GM21576 (cell line): ENCODE data around the gene FBXO31.
"Not testable (repeated sequence)": the region's sequence is repeated elsewhere in the genome, so short reads cannot be mapped to it uniquely, and the experiment has no call there.

Experiments used
- ATAC-seq: cut with Tn5 transposase; IDR thresholded peaks from one replicate; pipeline ENCODE4 v1.9.1; 2021; ENCODE audit warnings: mild to moderate bottlenecking, moderate library complexity; ENCODE audit not compliant: unreplicated experiment

Gene FBXO31

DNA sequence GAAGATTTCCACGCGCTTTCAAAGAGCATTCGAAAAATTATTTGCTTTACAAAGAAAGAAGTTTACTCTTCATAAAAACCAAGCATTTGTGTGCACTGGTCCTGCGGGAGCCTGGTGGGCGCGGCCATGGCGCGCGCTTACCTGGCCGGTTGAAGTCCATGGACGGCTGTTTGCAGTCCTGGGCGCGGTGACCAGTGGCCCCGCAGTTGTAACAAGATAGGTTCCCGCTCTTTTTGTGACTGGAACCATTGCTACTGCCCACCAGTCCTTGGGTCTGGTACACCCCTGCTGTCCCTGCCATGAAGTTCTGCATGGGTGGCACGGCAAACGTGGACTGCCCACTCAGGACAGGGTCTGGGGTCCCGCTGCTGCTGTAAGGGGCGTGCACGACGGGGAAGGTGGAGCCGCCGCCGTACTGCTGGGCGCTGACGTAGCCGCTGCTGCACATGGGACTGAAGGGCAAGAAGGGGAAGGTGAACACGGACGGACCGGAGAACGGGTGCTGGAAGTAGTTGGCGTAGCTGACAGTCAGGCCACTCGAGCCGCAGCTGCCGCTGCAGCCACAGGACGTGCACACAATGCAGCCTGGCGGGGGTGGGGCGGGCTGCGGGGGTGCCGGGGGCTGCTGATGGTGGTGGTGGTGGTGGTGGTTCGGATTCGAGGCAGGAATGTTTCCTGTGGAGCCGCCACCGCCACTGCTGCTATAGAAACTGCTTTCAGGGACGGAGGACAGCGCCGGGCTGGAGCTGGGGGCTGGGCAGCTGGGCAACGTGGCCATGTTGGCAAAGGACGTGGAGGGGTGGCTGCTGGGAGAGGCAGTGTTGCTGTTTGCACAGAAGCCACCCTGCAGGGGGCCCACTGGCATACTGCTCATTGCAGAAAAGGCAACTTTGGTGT lies 28.0 kb upstream of the FBXO31 start:
- ATAC-seq = no peak

DNA sequence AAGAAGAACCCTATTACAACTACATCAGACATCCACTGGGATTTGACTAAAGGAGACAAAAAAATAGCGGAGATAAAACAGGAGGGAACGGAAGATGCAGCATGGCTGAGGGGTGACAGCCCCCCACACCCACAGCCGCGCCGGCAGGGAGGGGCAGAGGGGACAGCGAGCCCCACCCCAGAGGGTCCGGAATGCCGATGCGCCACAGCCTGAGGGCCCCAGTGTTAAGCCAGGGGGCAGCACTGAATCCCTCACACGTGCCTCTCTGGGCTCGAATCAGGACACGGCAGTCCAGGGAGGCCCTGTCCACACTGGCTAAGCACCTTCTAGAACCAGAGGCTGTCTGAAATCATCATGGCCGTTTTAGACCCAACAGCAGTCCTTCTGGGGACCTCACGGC lies 27.4 kb upstream of the FBXO31 start:
- ATAC-seq = no peak

DNA sequence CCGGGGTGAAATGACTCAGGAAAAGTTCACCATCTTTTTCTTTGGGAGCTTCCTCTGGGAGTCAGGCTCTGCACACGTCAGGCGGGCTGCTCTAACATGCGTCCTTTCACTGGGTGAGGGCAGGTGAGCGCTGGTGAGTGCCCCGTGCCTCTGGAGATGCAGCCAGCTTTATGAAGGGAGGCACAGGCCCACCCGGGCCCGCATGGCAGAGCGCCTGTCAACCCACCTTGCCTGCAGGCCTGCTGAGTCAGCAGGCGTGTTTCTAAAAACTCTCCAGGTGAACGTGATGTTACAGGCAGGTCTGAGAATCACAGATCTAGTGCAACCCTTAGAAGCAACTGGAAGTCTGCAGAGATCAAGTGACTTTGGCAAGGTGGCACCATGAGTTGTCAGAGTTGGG lies 27.0 kb upstream of the FBXO31 start:
- ATAC-seq = no peak

DNA sequence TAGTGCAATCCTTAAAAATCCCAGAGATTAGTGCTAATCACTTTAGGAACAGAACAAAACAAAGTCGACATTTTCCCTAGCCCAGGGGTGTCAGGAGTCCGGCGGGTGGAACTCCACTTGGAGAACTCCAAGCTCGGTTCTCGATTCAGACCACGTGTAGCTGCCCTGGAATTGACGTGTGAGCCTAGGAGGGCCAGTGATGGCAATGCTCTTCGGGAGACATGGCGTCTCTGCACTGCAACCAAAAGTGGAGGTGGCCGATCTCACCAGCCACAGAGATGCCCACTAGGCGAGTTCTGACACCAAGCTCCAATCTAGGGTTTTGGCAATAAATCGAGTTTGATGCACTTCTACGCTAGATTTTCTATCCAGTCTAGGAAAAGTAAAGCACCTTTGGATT lies 26.2 kb upstream of the FBXO31 start:
- no peak for ATAC-seq

DNA sequence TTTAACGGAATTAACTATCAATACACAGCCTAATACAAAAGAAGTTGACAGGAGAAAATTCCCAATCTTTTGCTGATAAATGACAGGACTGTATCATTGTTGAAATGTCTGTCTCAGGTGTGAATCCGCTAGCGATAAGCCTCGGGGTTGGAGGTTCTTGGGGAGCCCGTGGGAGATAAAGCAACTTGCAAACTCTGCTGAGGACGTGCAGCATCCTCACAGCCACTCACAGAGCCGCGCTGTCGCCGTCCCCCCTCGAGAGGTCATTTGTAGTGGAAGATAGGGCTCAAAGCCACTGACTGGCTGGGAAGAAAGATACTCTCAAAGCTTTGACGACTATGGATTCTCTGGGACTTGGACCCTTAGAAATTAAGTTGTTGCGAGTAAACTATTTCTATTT lies 25.6 kb upstream of the FBXO31 start:
- ATAC-seq = no peak

DNA sequence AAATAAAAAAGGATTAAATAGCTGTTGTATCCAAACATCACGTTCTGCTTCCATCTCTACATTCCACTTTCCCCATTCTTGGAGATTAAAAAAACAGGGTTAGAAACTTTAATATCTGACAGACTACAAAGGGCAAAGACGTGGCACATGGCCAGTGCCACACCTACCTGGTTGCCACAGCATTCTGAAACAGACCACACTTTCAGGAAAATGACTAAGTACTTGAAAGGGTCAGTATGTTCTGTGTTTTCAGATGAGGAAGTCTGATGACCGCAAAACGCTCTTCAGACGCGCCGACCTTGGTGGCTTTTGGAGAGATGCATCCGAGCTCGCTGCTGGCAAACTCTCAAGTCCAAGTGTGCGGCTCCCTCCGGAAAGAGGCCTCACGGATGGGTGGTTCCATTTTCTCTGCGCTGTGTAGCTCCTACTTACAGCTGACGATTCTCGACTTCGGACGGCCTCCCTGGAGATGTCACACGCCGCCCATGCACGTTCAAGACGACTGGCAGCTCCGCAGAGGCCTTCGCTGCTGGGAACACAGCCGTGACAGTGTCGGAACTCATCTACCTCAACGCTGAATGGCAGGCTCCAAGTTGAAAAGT lies 24.0 kb upstream of the FBXO31 start:
- peak; percentile 55 for ATAC-seq

DNA sequence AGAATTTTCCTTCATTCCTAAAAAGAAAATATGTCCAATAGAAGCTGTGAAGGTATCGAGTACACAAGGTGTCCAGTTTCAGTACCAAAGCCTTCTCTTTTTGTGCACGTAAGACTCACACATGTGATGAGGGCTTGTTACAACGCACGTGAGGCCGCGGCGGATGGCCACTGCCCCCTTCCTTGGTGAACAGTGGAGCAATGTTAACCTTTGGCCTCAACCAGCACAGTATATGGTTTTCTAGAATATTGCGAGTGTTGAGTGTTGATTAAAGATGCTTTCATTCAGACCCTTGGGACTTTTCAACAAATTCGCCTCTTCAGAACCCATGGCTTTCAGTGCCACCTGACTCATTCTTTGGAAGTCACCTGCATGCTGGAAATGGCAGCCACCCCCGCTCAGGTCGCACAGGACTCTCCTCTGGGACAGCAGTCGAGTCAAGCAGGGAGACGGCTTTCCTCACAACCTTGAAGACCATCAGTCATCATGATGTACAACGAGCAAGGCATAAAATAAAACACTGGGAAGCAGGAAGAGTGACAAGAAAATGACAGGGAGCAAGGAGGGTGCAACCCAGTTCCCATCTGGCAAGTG lies 23.0 kb upstream of the FBXO31 start:
- no peak for ATAC-seq

DNA sequence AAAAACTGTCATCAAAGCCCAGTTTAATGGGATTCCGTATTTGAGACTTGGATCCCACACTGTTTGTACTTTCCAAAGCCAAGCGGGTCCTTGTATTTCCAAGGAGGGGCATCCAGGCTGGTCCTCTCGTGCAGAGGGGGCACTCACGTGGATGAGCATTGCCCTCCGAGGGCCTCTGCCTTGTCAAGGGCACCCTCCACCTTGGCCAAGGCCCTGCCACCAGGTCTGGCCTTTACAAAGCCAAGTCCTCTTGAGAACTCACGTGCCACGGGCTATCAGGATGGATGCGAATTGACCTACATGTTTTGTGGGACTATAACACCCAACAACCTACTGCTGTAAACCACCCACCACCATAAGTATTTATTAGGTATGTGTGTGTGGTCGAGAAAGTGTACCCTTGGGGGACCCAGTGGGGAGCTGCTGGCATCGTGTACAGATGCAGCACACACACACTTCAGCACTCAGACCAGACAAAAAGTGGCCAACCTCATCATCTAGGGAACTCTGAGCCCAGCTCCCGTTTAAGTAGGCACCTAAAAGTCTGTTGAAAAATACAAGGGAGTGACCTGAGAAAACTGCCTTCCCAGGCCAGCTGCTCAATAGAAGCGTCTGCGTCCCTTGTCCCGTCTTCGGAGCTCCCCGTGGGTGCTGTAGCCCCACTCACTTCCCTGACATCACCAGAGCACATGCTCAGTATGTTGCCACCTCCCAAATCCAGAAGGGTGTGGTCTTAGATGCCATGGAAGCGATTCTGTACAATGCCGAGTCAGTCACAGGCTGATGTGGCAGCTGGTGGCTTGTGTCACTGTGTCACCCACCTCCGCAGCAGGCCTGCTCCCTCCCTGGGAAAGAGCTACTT lies 21.4 kb upstream of the FBXO31 start:
- no peak for ATAC-seq

DNA sequence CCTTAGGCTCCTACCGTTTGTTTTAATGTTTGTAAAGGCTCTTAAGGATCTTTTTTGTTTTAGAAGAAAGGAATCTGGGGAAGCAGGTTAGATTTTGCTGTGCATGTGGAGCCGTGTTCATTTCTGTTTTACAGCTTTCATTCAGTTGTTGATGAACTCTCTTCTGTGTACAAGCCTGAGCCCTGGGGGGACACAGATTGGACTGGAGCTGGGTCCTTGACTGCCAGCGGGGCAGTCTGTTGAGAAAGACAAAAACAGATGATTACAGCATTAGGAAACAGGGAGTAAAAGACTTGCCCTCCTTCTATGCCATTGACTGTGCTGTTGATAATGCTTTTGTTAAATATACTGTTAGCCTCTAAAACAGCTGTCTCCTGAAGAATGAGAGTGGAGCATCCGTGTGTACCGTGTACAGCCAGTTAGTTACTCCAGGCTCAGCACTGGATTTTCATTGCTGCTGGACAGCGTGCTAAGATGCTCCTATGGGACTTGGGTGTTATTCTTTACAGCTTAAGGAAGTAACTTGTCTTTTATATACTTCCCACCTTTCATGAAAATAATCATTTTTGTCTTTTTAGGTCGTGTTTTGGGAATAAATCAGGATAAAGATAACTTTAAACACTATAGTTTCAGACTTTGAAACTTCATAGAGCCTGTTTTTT lies 11.7 kb upstream of the FBXO31 start:
- ATAC-seq = no peak

DNA sequence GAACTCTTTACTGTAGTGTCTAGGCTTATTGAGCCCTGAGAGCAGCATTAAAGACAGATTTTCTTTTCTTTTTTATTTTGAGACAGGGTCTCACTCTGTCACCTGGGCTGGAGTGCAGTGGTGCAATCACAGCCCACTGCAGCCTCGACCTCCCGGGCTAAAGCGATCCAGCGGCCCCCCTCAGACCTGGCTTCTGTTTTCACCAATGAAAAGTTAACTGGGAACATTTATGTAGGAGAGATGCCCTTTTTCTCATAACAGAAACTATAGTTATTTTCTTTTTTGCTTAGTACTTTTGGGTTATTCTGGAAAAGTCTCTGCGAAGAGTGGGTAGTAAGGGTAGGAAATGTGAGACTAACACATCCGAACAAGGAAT lies 10.1 kb upstream of the FBXO31 start:
- no peak for ATAC-seq

DNA sequence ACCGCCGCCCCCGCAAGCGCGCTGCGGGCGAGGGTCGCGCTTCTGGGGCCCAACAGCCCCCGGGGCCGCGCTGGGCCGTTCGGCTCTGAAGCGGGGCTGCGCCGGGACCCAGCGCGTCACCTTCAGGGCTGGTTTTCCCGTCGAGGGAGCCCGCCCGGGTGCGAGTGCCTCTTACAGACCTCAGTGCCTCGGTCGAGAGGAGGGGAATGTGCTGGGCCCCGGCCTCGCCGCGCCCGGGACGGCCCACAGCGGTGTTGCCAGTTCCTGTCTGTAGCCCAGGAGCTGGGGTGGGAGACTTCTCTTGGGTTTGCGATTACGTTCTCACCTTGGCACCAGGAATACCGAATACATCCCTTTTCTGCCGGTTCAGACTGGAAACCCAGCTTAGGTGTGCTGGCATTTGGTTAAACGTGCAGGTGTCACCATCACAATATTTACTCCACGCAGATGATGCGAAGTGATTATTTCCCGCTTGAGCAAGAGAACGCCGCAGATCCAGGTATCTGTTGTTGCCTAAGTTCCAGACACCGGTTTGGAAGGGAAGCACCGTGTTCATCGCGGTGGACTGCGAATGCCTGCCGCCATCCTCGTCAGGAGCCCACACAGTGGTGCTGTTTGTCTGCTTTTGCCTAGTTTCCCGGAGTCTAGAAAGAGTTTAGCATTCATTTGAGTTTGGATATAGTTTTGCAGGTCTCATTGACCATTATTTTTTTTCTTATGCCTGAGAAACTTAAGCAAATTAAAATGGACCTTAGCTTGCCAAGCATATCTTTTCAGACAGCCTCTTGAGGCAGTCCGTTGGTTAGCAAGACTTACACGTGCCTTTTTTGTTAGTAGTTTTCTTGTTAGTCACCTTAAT lies 9.5 kb upstream of the FBXO31 start:
- no peak for ATAC-seq

DNA sequence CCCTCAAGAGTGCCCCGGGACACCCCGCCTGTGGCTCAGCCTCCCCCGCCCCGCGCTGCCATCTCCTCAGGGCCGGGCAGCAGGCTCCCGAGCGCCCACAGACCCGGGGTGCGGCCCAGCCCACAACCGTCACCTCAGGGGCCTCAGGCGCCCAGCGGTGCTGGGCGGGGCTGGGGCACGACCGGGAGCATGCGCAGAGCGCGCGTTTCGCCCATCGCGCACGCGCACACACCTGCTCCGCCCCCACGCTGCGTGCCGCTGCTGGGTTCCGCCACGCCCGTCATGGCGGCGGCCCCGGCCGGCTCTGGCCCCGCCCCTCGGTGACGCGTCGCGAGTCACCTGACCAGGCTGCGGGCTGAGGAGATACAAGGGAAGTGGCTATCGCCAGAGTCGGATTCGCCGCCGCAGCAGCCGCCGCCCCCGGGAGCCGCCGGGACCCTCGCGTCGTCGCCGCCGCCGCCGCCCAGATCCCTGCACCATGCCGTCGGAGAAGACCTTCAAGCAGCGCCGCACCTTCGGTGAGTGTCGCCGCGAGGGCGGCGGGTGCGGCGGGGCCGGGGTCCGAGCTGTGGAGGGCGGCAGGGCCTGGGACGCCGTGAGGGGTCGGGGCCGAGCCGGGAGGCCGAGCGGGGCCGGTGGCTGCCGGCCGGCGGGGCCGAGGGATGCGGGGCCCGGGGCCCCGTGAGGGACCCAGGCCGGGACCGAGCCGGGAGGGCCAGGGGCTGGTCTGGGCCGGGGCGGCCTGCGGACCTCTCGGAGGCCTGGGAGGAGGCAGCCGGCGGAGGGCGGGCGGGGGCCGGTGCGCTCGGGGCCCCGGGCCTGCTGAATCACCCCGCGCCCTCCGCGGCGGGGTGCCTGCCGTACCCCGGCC lies 8.6 kb upstream of the FBXO31 start, which contains the start of gene MAP1LC3B:
MAP1LC3B (plus strand) TSS at position 387 of the 871 bp plus-strand sequence; CDS start at position 479, 92 bp downstream.
- ATAC-seq = peak; percentile 51

DNA sequence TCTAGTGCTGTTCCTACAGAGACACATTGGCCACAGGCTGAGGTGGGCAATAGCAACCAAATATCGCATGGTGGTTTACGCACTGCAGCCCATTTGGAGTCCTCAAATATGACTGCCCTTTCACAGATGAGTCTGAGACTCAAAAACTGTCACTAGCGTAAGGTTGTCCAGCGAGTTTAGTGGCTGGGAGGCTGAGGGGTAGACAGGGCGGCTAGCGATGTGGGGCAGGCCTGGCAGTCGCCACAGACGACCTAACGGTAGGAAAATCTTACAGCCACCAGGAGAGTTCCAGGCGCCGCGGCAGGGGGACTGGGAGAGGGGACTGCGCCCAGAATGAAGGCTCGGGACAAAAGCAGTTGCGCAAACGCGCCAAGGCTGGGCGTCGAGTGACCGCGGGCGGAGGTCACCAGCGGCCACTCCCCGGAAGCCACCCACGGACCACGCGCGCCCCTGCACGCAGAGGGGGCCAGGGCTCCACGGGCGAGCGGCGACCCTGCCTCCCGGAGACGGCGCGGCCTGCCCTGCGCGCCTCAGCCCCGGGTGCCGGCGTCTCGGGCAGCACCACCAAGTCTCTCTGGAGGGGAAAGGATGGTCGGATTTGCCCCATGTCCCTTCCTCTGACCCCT lies 7.9 kb upstream of the FBXO31 start:
- ATAC-seq = peak; percentile 8

DNA sequence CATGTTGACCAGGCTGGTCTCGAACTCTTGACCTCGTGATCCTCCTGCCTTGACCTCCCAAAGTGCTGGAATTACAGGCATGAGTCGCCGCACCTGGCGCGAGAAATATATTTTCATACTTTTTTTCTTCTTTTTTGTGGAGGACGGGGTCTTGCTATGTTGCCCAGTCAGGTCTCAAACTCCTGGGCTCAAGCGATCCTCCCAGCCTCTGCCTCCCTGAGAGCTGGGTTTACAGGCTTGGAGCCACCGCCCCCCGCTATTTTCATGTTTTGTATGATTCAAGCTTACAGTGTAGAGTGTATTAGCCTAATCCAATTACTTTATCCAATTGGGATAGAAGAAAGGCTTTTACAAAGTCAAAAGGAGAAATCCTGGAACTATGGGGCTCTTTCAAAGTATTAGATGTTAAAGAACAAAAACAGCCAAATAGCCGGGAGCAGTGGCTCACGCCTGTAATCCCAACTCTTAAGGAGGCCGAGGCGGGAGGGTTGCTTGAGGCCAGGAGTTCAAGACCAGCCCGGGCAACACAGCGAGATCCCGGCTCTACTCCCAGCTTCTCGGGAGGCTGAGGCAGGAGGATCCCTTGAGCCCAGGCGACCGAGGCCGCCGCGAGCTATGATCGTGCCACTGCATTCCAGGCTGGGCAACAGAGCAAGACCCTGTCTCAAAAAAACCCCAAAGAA lies 7.2 kb upstream of the FBXO31 start:
- ATAC-seq = no peak

DNA sequence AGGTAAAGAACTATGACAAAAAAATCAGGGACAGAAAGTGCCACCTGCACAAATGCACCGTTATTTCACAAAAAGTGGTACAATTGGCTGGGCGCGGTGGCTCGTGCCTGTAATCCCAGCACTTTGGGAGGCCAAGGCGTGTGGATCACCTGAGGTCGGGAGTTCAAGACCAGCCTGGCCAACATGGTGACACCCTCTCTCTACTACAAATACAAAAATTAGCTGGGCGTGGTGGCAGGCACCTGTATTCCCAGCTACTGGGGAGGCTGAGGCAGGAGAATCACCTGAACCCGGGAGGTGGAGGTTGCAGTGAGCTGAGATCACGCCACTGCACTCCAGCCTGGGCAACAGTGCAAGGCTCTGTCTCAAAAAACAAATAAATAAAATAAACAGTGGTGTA lies 6.3 kb upstream of the FBXO31 start:
- ATAC-seq = not testable (repeated sequence)

DNA sequence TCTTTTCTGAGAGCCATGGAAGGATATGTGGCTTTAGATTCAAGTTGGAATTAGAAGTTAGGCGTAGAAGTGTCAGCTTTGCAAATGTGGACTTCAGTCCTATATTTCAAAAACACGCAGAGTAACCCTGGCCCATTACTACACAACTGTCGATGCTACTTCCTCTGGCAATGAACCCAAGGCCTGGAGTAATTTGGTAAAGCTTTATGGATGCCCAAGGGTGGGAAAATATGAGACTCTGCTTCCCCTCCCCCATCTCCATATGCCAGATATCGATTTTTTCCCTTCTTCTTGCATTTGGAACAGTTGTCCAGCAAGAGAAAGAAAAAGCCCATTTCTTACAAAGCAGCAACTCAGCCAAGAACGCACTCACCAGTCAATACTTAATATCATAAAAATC lies 5.7 kb upstream of the FBXO31 start:
- ATAC-seq = no peak

DNA sequence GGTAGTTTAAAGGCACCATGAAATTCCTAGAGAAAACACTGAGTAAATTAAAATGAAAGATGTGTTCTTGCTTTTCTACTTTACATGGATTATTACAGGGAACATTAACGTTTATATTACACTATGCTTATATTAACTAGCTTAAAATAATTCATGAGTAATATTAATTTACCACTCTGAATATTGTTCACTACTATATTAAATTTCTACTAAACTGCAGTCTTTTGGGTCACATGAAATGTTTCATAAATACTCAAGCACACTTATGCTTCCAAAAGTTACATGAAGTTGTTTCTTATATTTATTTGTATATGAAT lies 5.2 kb upstream of the FBXO31 start:
- no peak for ATAC-seq
